IMR-90 (cell line): ENCODE measurements around the gene DOHH. TPM values are rescaled to one million over a fixed set of nuclear protein-coding genes. Genes with fewer than 3 reads are reported as not detected.

Experiments used
- ATAC-seq: fragments of 200-7000 bp; cut with Tn5 transposase; 2 replicates; pipeline ENCODE4 v1.9.1; 2020; ENCODE audit warnings: low read depth, mild to moderate bottlenecking, moderate library complexity
- BruUV-seq: library from RNA; stranded (reverse); fragments of 400-500 nt; replicated peaks from 2 replicates; lab custom pipeline; 2021; lab: Mats Ljungman, UMichigan
- CTCF ChIA-PET: fragments of 300-600 bp; formaldehyde crosslinking; extraction: SDS; loops from one replicate; lab custom pipeline; 2021; ENCODE audit warnings: antibody characterized with exemption; lab: Yijun Ruan, JAX
- POLR2A ChIA-PET: fragments of 300-600 bp; sonication (Branson Sonifier 250); formaldehyde crosslinking; loops from one replicate; lab custom pipeline; 2022; ENCODE audit warnings: antibody characterized with exemption; ENCODE audit not compliant: unreplicated experiment; lab: Charles Lee
- DNase-seq: peaks from one replicate; pipeline ENCODE4 v3.0.0; 2013
- H2AFZ ChIP-seq: replicated peaks from 2 replicates; pipeline ENCODE3; 2013; ENCODE audit warnings: low read length, mild to moderate bottlenecking; ENCODE audit not compliant: poor library complexity
- H2AK5ac ChIP-seq: 2 replicates; pipeline ENCODE4 v1.6.1; 2013; ENCODE audit warnings: low read depth, low read length, inconsistent platforms
- H2AK9ac ChIP-seq: replicated peaks from 2 replicates; pipeline ENCODE3; 2013; ENCODE audit warnings: mild to moderate bottlenecking, low read depth, low read length, moderate library complexity; ENCODE audit not compliant: poor library complexity
- H2BK120ac ChIP-seq: 2 replicates; pipeline ENCODE4 v1.6.1; 2013; ENCODE audit warnings: low read depth, low read length, inconsistent platforms
- H2BK15ac ChIP-seq: 3 replicates; pipeline ENCODE4 v1.6.1; 2013; ENCODE audit warnings: low read depth, low read length, inconsistent platforms
- H2BK20ac ChIP-seq: 2 replicates; pipeline ENCODE4 v1.6.1; 2013; ENCODE audit warnings: low read depth, mild to moderate bottlenecking, inconsistent platforms, low read length, moderate library complexity
- H2BK5ac ChIP-seq: 2 replicates; pipeline ENCODE4 v1.6.1; 2013; ENCODE audit warnings: mild to moderate bottlenecking, low read depth, low read length, inconsistent platforms; ENCODE audit not compliant: poor library complexity, severe bottlenecking
- H3K14ac ChIP-seq: replicated peaks from 2 replicates; pipeline ENCODE4 v1.6.1; 2013; ENCODE audit warnings: low read depth, low read length, inconsistent platforms
- H3K18ac ChIP-seq: 2 replicates; pipeline ENCODE4 v1.6.1; 2013; ENCODE audit warnings: low read depth, low read length, control low read depth
- H3K23ac ChIP-seq: 2 replicates; pipeline ENCODE4 v1.6.1; 2013; ENCODE audit warnings: low read depth, low read length, inconsistent platforms
- H3K27ac ChIP-seq: 2 replicates; pipeline ENCODE4 v1.5.1; 2013; ENCODE audit warnings: mild to moderate bottlenecking, control low read depth, low read length; ENCODE audit not compliant: insufficient read depth
- H3K27me3 ChIP-seq: 2 replicates; pipeline ENCODE4 v1.6.1; 2013; ENCODE audit warnings: low read length; ENCODE audit not compliant: control insufficient read depth, insufficient read depth
- H3K36me3 ChIP-seq: 2 replicates; pipeline ENCODE4 v1.6.1; 2013; ENCODE audit warnings: low read length, mixed read lengths; ENCODE audit not compliant: control insufficient read depth, insufficient read depth
- H3K4ac ChIP-seq: 2 replicates; pipeline ENCODE4 v1.6.1; 2013; ENCODE audit warnings: low read depth, low read length, inconsistent platforms
- H3K4me1 ChIP-seq: 2 replicates; pipeline ENCODE4 v1.6.1; 2013; ENCODE audit warnings: low read length, mixed read lengths; ENCODE audit not compliant: control insufficient read depth, insufficient read depth
- H3K4me2 ChIP-seq: 2 replicates; pipeline ENCODE4 v1.6.1; 2013; ENCODE audit warnings: low read depth, mild to moderate bottlenecking, control low read depth, low read length, moderate library complexity
- H3K4me3 ChIP-seq: 2 replicates; pipeline ENCODE4 v1.5.1; 2013; ENCODE audit warnings: low read depth, mild to moderate bottlenecking, control low read depth, low read length, moderate library complexity; ENCODE audit not compliant: insufficient read depth
- H3K56ac ChIP-seq: 2 replicates; pipeline ENCODE4 v1.6.1; 2013; ENCODE audit warnings: low read length, inconsistent platforms; ENCODE audit not compliant: insufficient read depth; ENCODE audit errors: extremely low read depth
- H3K79me1 ChIP-seq, 2 experiments: 2 replicates each; pipeline ENCODE4 v1.6.1; 2013; ENCODE audit warnings: low read length in 2 of 2, inconsistent platforms in 1 of 2, low read depth in 1 of 2
- H3K9ac ChIP-seq: 2 replicates; pipeline ENCODE4 v1.6.1; 2013; ENCODE audit warnings: low read depth, low read length, control low read depth
- H3K9me1 ChIP-seq: 2 replicates; pipeline ENCODE4 v1.6.1; 2013; ENCODE audit warnings: low read length, inconsistent platforms; ENCODE audit not compliant: insufficient read depth
- H3K9me3 ChIP-seq: 2 replicates; pipeline ENCODE4 v1.6.1; 2013; ENCODE audit warnings: low read length; ENCODE audit not compliant: control insufficient read depth, insufficient read depth
- H4K20me1 ChIP-seq: 2 replicates; pipeline ENCODE4 v1.6.1; 2013; ENCODE audit warnings: low read length, inconsistent platforms; ENCODE audit not compliant: insufficient read depth
- H4K5ac ChIP-seq: 2 replicates; pipeline ENCODE4 v1.6.1; 2013; ENCODE audit warnings: mild to moderate bottlenecking, low read depth, low read length, control low read depth
- H4K8ac ChIP-seq, 2 experiments: 2 replicates each; pipeline ENCODE4 v1.6.1; 2013; ENCODE audit warnings: low read depth in 2 of 2, low read length in 2 of 2, control low read depth in 1 of 2, inconsistent platforms in 1 of 2
- H4K91ac ChIP-seq: 2 replicates; pipeline ENCODE4 v1.6.1; 2013; ENCODE audit warnings: low read depth, low read length, inconsistent platforms; ENCODE audit not compliant: insufficient read depth
- CEBPB ChIP-seq: IDR thresholded peaks from 2 replicates; pipeline ENCODE4 v1.6.1; 2012; ENCODE audit warnings: low read depth, low read length, improper control_type of control experiment
- FOS ChIP-seq: fragments of 150-350 bp; IDR thresholded peaks from 2 replicates; pipeline ENCODE4 v1.6.1; 2016; ENCODE audit warnings: low read depth, low read length
- MAZ ChIP-seq: IDR thresholded peaks from 2 replicates; pipeline ENCODE4 v1.6.1; 2012; ENCODE audit warnings: low read depth, mild to moderate bottlenecking, low read length, improper control_type of control experiment, moderate library complexity, borderline replicate concordance
- POLR2A ChIP-seq: IDR thresholded peaks from 2 replicates; pipeline ENCODE4 v1.6.1; 2012; ENCODE audit warnings: mild to moderate bottlenecking, low read depth, low read length
- RCOR1 ChIP-seq: IDR thresholded peaks from 2 replicates; pipeline ENCODE4 v1.6.1; 2012; ENCODE audit warnings: mild to moderate bottlenecking, low read length, improper control_type of control experiment; ENCODE audit not compliant: insufficient replicate concordance
- RFX5 ChIP-seq: IDR thresholded peaks from 2 replicates; pipeline ENCODE4 v1.8.0; 2012; ENCODE audit warnings: low read depth, mild to moderate bottlenecking, low read length, moderate library complexity
- USF2 ChIP-seq: fragments of 150-350 bp; IDR thresholded peaks from 2 replicates; pipeline ENCODE4 v1.6.1; 2017; ENCODE audit warnings: mild to moderate bottlenecking, antibody characterized with exemption, low read length, low read depth
- WGBS, 2 experiments: methylation state at CpG; one replicate each; pipeline versions ENCODE4 v1.1.5 to v1.1.7; 2013; ENCODE audit warnings: missing lambda C conversion rate in 2 of 2; ENCODE audit not compliant: insufficient read length in 1 of 2; ENCODE audit errors: extremely low coverage in 2 of 2; 5-methylcytosine and 5-hydroxymethylcytosine counted together
- dilution Hi-C: fragments of 300-500 bp; cut with HindIII; formaldehyde crosslinking; loops from one replicate; pipeline ENCODE4 v1.14.3; 2018; ENCODE audit warnings: low sequenced_read_pairs; ENCODE audit not compliant: unreplicated experiment
- in situ Hi-C: fragments of 300-500 bp; cut with MboI; formaldehyde crosslinking; loops from 3 replicates; pipeline ENCODE4 v1.14.3; 2019; ENCODE audit warnings: low sequenced_read_pairs, inconsistent platforms, mixed read lengths
- intact Hi-C: fragments of 100-400 bp; cut with micrococcal nuclease; formaldehyde crosslinking; loops from 2 replicates; pipeline ENCODE4 v1.10.0; 2022
- polyA plus RNA-seq, 3 experiments: library from polyadenylated mRNA; depleted of rRNA; stranded (reverse); fragments of >200 nt; gene quantifications; 2 replicates each; pipeline ENCODE4 v1.2.3, GENCODE V29; 2012; ENCODE audit warnings: low replicate concordance in 1 of 3
- total RNA-seq: library from RNA; depleted of rRNA; stranded (reverse); fragments of >200 nt; gene quantifications from 2 replicates; pipeline ENCODE4 v1.2.3, GENCODE V29; 2012

DOHH gene
- total and polyA plus RNA-seq, 2 of the 4 experiments (the other 2 are of a cell fraction) = 3.2 to 9.2 TPM

GRCh38 chr19:3546119-3546518 is 45.6 kb upstream of the DOHH start:
- no peak overlapping the region for H3K56ac ChIP-seq
- in situ Hi-C loops = no loop called here
- H3K9me3 ChIP-seq = no peaks in the 10 kb centered on the region
- H2AK5ac ChIP-seq = no peak overlapping the region
- H3K79me1 ChIP-seq = peaks cover 0 to 20% of the 10 kb centered on the region in 2 experiments; a peak in 2 of 4 replicates
- no peak overlapping the region for H2AK9ac ChIP-seq
- DNase-seq (no peak), ATAC-seq (no peak)
- no peak overlapping the region for H3K14ac ChIP-seq
- no peak overlapping the region for H3K27ac ChIP-seq
- H2BK20ac ChIP-seq = no peak overlapping the region
- H3K4me3 ChIP-seq = no peak overlapping the region
- peaks cover 32% of the 10 kb centered on the region for H3K36me3 ChIP-seq
- H3K4me1 ChIP-seq = no peaks in the 10 kb centered on the region
- H3K27me3 ChIP-seq = no peaks in the 10 kb centered on the region
- no peak overlapping the region for H3K23ac ChIP-seq
- CTCF ChIA-PET = no interaction called here
- no peak overlapping the region for H3K9ac ChIP-seq
- intact Hi-C loops = no loop called here
- peaks cover 32% of the 10 kb centered on the region for H4K20me1 ChIP-seq
- no peak overlapping the region for H4K91ac ChIP-seq
- BruUV-seq = no TSS peak
- no peak overlapping the region for H4K8ac ChIP-seq
- dilution Hi-C loops = no loop called here
- no peak overlapping the region for H2BK5ac ChIP-seq
- no peak overlapping the region for H2BK15ac ChIP-seq
- POLR2A ChIA-PET = no interaction called here
- H3K18ac ChIP-seq = no peak overlapping the region
- no peaks in the 10 kb centered on the region for H3K9me1 ChIP-seq
- no peak overlapping the region for H3K4me2 ChIP-seq
- no peak overlapping the region for H2BK120ac ChIP-seq
- H2AFZ ChIP-seq = no peak overlapping the region
- 93% methylated on average over 23 of the region's 23 CpGs; no CpG with 5 or more reads in 1 of the 2 experiments for WGBS, 2 experiments
- H3K4ac ChIP-seq = no peak overlapping the region
- TF ChIP-seq POLR2A (no peak), RFX5 (no peak), FOS (no peak), CEBPB (no peak), USF2 (no peak), RCOR1 (no peak), MAZ (no peak)
- H4K5ac ChIP-seq = no peak overlapping the region
